Measurements from ENCODE around the gene RSPH6A.

The RSPH6A gene

DNA sequence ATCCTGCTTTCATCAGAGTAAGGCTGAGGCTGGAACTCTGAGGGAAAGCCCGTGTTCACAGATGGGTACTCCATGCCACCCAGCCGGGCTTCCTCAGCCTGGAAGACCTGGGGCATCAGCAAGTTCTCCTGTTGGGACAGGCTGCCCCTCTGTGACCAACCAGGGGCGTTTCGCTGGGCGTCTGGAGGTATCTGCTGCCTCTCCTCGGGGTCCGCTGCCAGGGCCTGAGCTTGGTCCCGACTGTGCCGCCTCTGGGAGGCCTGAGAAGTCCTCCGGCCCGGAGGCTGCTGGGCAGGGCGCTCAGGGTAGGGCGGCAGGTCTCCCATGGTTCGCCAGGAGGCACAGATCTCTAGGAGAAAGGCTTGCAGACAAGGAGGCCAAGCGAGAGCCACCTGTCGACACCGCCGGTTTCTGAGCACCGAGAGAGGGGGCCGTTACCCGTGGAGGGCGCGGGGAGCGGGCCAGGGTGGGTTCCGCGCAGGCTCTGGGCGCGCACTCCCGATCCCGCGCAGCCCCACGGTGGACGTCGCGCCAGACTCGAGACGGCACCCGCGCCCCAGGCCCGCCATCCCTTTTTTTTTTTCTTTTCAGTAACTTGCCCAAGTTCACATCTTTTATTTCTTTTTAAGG lies at the start of gene RSPH6A:
Gene RSPH6A (minus strand): TSS at position 458 of the 630 bp plus-strand sequence. CDS start 132 bp downstream, at position 326.
- no peak for DNase-seq

DNA sequence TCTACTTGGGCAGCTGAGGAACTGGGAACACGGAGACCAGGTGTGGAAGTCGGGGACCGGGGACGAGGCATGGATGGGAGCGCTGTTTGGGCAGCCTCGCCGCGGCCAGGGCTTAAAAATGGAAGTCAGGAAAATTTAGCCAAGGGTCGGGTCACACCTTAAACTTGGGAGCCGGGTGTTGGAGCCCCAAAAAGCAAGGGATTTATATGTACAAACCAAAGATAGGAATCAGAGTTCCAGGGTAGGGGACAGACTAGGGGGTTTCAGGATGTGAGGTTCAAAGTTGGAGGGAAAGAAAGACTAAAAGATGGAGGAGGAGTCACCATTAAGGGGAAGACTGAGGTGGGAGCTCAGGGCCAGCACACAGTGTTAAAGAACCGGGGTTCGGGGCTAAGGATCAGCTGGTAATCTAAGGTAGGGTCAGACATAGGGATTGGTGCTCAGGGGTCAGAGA lies 49.5 kb upstream of the RSPH6A start:
- DNase-seq, result no peak

DNA sequence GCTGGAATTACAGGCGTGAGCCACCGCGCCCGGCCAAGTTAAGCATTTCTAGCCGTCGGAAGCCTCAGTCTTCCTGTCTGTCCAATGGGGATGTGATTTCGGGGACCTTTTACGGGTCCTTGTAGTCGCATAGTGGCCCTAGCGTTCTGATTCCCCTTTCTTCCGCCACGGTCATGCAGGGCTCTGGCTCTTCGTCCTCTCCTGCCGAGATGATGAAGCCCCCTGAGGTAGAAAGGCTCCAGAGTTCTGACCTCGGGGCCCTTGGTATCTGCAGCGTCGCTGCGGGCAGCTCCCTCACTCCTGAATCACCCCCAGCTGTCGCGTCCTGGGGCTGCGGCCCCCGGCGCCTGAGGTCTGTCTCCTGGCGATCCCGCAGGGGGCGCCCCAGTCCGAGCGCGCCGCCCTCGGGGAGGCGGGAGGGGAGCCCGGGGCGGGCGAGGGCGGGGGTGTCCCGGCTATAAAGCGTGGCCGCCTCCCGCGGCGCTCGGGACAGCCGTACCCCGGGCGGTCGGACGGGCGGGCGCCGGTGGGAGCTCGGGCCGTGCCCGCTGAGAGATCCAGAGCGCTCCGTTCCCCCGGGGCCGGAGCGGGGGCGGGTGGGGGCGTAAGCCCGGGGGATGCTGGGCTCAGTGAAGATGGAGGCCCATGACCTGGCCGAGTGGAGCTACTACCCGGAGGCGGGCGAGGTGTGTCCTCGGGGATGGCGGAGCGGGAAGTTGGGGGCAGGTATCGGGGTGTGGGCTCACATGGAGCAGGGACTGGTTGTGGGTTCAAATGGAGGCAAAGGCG lies 48.9 kb upstream of the RSPH6A start, which contains the start of gene FOXA3:
Gene FOXA3 (plus strand): TSS at position 487 of the 789 bp plus-strand sequence. CDS start 131 bp downstream, at position 618.
- peak; percentile 62 for DNase-seq

DNA sequence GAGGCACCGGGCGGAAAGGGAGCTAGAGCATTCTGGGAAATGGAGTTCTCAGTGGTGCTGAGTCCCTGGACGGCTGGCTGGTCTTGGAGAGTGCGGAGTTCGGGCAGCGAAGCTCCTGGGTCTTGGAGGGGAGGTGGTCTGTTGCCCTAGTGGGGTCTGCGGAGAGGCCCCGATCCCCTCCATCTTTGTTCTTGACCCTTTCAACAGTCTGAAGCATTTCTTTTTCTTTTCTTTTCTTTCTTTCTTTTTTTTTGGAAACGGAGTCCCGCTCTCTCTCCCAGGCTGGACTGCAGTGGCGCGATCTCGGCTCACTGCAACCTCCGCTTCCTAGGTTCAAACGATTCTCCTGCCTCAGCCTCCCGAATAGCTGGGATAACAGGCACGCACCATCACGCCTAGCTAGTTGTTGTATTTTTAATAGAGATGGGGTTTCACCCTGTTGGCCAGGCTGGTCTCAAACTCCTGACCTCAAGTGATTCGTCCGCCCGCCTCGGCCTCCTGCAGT lies 48.3 kb upstream of the RSPH6A start:
- no peak for DNase-seq

DNA sequence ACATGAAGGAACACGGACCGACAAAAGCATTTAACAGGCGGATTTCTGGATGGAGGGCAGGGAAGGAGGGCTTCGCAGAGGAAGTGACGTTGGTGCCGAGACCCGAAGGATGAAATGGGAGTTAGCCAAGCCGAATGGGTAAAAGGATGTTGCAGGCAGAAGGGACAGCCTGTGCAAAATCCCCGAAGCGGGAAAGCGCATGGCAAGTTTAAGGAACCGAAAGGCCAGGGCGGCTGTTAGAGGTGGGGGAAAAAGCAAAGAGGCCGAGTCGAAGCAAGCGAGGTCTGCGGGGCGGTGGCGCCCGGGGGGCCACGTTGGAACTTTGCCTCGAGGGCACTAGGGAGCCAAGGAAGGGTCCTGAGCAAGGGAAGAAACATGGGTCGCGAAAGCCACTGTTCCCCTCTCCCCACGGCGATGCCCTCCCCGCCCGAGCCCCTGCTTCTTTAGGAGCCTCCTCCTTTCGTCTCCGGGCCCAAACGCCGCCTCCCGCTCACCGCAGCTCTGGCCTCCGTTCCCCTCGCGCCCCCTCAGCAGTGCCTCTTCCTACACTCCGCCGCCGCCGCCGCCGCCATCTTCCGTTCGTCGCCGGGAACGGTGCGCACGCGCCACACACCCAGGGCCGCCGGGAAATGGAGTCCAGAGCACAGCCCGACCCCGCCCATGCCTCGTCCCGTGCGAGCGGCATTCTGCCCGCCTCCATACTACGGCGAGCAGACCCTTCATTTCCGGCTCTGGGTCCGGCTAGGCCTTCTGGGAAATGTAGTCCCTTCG lies 47.6 kb upstream of the RSPH6A start, which contains the start of gene SYMPK:
Gene SYMPK (minus strand): TSS at position 584 of the 771 bp plus-strand sequence. CDS start 8,652 bp downstream, outside the sequence.
- DNase-seq, result peak; percentile 99

DNA sequence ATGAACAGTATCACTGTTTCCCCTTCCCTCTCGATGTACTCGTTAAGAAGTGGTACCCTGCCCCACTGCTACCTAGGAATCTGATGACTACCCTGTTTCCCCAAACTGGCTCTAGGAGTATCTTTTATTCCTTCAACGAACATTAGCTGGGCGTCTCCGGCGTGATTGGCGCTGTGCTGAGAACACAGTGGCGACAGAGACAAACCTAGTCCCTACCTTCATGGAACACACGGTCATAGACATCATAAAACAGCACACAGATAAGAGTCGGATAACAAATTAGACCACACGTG lies 47.1 kb upstream of the RSPH6A start:
- no peak for DNase-seq

DNA sequence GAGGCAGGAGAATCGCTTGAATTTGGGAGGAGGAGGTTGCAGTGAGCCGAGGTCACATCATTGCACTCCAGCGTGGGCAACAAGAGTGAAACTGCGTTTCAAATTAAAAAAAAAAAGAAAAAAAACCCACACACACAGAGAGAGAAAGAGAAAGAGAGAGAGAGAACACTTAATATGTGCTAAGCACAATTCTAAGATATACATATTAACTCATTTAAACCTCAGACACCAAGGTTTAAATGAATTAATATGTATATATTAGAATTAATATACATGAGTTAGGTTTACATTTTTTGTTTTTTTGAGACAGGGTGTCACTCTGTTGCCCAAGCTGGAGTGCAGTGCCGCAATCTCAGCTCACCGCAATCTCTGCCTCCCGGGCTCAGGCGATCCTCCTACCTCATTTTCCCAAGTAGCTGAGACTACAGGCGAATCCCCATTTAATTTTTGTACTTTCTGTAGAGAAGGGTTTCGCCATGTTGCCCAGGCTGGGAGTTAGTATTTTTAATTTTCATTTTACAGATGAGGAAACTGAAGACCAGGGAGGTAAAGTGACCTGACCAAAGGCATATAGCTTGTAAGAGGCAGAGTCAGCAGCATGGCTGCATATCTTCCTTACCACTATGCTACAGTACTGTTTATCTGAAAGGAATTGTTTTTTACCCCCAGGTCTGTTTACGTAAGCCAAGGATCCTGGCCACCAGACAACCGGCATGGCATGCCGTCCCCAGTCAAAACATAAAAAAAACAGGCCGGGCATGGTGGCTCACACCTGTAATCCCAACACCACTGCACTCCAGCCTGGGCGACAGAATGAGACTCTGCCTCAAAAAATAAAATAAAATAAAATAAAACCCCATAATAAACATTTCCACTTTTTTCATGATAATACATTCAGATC lies 45.5 kb upstream of the RSPH6A start:
- DNase-seq, result no peak

DNA sequence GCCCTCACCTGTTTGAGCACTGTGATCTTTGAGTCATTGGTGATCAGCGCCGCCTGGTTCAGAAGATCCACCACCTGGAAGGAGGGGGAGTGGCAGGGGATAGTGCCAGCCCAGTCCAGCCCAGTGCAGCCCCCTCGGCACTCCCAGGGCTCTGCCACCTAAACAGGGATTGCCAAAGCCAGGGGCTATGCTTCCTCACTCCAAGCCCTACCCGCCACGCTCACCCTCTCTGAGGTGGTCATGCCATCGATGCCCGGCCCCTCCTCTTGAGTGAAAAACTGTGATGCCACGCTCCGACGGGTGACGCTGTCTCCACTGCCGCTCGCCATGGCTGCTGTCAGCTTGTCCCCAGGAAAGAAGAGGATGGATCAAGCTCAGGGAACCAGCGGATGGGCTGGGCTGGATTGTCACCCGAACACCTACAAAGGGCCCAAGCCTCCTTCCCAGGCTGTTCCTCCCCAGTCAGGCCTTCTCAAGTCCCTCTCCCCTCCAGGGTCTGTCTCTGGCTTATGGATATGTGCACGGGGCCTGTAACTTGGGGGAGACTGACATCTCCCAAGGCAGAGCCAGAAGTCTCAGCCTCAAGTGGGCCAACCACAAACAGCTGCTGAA lies 39.2 kb upstream of the RSPH6A start:
- no peak for DNase-seq

DNA sequence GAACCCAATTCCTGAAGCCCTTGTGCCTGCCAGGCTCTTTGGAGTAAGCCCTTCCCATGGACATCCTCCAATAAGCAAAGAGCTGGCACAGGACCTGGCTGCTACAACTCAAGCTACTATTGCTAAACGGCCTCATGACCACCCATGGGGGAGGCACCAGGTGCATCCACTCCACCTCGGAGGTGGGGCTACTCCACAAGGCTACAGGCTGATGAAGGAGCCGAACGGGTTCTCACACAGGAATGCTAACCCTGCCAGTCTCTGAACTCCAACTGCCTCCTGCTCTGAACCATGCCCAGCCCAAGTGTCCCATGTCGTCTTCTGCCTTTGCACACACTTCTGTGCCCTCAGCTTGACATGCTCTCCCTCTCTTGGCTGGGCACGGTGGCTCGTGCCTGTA lies 37.9 kb upstream of the RSPH6A start:
- DNase-seq, result no peak

DNA sequence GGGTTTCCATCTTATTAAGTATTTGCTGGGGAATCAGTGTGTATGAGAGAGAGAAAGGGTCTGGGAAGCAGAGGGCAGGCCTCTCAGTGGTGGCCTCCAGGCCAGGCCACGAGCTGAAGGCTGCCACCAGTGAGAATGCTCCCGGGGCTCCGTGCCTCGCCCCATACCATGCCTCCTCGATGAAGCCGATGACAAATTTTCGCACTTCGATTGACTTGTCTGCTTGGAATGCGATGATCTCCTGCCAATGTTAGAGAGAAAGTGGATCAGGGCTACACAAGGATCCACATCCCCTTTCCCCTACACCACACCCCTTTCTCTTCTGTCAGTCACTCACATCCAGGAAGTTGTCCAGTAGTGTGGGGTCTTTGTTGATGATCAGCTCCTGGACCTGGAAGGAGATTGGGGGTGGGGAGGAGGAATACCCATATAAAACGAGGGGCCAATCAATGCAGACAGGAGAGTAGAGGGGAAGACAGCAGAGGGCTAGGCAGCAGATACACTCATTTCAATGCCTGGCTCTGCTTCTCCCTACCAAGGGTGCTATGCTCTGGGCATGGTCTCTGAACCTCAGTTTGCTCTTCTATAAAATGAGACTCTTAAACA lies 37.1 kb upstream of the RSPH6A start:
- DNase-seq, result no peak

DNA sequence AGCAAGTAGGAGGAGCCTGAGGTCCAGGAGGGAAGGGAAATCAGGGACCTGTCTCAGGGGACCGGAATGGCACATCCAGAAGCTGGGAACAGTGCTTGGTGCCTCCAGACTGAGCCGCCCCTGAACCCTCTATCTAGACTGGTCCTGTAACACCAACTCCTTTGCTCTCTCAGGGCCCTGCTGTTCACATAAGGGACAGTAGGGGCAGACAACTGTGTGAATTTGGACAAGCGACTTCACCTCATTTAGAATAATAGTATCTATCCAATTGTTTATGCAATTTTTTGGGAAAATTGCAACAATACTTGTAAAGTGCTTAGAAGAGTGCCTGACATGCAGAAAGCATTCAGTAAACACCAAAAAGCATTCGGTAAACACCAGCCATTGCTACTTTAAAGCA lies 33.8 kb upstream of the RSPH6A start:
- DNase-seq, result no peak

DNA sequence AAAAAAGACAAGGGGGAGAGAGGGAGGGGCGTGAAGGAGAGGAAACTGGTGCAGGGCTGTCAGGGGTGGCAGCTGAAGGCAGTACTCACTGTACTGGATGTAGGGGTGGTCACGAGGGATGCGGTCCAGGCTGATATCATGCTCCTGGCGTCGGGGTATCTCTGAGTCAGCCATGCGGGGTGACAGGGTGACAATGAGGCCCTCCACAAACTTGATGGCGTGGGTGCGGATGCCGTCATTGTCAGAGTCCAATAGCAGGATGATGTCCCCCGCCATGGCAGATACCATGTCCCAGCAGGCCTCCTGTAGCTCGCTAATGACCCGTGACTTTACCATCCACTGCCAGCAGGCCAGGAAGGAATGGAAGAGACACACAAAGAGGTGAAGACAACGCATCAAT lies 32.6 kb upstream of the RSPH6A start:
- DNase-seq, result no peak

DNA sequence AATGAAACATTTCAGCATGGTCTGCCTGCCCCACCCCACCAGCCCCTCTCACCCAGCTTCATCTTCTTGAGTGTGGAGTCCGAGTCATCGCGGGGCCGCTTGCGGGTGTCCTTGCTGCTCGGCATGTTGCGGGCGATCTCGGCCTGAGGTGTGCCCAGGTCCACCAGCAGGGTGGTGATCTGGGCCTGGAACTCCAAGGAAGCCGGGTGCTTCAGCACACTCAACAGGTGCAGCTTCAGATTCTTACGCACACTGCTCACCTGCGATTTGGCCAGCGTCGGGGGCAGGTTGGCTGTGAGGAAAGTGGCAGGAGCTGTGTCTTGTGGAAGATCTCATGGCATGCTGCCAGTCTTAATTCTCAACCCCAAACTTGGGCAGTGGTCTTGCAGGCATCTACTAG lies 27.1 kb upstream of the RSPH6A start:
- no peak for DNase-seq

DNA sequence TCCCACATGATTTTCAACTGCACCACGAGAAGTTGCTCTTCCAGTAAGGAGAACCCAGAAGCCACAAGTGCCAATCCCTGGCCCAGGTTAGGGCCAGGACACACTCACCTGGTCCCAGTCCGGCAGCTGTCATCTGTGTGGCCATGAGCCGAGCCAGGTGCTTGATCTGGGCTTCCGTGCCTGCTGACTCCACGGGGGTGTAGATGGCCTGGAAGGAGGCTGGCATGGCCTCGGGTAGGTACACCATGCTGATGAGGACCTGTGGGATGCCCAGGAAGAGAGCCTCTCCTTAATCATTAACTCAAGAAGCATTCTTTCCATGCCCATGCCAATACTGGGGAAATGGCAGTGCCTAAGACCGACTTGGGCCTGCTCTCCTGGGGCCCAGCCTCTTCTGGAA lies 19.9 kb upstream of the RSPH6A start:
- no peak for DNase-seq

DNA sequence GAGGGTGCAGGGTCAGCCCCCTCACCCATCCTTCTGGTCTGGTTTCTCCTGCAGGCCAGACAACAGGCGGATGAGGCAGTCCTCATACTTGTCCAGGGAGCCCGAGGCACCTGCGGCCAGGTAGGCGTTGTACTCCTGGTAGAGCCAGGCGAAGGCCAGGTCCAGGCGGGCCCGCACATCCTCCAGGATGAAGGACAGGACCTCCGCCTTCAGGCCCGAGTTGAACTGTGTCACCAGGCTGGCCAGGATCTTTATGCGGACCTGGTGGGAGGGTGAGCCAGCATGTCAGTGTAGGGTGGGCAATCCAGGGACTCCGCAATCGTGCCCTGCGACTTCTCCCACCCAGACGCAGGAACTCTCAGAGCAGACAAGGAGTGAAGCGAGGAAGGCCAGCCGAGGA lies 13.8 kb upstream of the RSPH6A start:
- DNase-seq, result no peak

DNA sequence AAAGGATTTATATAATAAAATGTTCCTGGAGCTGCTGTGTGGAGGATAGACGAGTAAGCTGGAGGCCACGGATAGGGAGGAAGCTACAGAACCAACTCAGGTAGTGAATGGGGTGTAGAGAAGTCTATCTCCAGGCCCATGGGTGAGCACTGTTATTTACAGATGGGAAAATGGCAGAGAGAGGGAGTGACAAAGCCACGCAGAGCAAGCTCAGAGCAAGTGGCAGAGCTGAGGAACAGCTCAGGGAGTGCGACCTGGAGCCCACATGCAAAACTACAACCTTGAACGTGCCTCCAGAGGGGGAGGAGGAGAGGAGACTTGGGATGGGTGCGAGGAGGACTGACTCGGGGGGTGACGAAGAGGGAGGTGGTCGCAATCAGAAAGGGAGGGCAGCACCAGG lies 13.4 kb upstream of the RSPH6A start:
- no peak for DNase-seq

DNA sequence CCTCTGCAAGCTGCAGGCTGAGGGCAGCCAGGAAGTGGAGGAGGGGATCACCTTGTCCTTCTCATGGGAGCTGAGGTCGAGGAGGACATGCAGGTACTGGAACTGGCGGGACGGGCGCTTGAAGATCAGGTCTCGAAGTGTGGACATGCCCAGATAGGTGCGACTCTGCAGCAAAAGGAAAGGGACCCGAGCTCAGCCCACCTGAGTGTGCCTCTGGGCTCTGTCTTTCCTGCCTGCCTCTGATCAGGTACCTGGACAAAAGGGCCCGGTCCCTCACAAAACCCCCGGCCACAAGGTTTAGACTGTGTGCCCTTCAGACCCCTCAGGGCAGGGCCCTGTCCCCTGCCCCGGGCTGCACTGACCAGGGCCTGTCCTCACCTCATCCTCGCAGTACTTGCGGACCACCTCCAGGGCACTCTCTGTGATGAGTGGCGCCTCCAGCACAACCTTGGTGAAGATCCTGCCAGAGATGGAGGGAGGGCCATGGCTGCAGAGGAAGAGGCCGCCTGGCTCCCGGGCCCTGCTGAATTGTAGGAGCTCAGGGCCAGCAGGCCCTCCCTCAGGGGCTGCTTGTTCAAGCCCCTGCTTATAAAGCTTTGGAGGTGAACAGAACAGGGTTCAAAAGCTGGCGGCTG lies 12.5 kb upstream of the RSPH6A start:
- no peak for DNase-seq

DNA sequence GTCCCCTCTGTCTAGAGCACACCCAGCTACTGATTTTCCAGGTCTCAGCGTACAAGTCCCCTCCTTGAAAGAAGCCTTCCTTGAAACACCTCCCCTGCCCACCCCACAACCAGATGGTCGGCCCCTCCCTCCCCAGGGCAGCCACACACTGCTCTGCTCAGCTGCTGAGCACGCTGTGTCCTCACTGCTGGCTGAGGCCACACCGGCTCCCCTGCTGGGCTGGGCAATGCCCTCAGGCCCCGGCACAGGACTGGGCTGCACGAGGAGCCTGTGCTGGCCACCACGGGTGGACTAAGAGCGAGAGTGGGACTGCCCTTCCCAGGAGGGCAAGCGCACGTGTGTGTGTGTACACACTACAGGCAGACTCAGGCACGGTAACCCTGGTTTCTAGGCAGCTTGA lies 11.8 kb upstream of the RSPH6A start:
- no peak for DNase-seq

DNA sequence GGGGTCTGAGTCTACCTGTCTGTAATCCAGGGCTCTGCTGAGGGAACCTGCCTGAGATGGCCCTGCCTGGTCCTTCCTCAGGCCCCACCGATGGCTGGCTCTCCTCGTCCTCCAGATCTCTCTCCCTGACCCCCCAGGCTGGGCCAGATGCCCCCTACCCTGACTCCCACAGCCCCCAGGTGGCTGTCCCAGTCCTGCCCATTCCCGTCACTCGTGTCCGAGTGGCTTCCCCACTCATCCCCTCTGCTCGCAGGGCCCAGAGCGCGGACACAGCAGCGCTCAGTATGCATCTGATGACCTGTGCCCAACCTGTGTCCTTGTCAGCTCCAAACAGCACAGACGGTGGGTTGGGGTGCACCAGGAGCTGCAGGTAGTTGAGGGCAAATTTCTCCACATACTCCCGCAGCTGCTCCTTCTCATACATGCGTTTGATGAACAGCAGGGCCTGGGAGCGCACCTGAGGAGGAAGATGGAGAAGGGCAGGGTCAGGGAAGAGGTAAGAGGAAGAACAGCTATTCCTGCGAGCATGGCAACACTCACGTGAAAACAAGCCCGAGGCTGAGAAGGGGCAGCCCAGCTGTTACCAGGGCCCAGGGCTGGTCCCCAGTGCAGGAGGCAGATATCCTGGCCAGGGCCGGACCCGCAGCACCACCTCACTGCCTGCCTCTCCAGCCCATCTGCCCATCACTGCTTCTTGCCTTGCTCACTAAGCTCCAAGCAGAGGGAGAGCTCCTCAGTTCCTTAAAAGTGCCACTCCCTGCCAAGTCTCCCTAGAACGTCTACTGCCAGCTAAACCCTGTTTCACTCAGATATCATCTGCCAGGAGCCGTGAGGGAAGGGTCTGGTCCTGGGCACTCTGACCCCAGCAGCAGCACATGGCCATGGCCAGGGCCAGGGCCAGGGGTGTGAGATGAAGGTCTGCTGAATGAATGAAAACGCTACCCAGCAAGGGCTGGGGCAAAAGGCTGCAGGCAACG lies 11.1 kb upstream of the RSPH6A start:
- no peak for DNase-seq

DNA sequence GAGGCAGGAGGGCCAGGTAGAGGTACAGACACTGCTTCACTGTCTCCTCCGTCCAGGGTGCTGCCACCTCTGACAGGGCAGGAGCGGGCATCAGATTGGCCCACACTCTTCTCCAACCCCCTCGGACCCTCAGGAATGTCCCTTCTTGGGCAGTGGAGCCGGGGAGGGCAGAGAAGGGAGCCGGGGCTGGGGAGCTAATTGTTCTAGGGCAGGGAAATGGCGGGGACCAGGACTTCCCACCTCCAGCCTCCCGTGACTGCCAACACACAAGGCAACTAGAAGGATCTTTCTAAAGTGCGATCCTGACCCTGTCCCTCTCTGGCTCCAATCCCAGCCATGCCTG lies 10.1 kb upstream of the RSPH6A start:
- DNase-seq, result no peak

Data from NCI-H146 (cell line).